ENCODE measurements around the gene PTPRT.

The PTPRT gene

GRCh38 chr20:42604998-42605956 is 584.4 kb downstream of the PTPRT start:
- no peak for DNase-seq

- no peak for DNase-seq
Measured at GRCh38 chr20:42603655-42604054, 586.1 kb downstream of the PTPRT start.

- DNase-seq: no peak
Measured at GRCh38 chr20:42598581-42598980, 591.1 kb downstream of the PTPRT start.

GRCh38 chr20:42595625-42596024 is 594.1 kb downstream of the PTPRT start:
- no peak for DNase-seq

- no peak for DNase-seq
Measured at GRCh38 chr20:42594659-42595058, 595.0 kb downstream of the PTPRT start.

GRCh38 chr20:42594011-42594410 is 595.7 kb downstream of the PTPRT start:
- DNase-seq: no peak

- no peak for DNase-seq
Measured at GRCh38 chr20:42589976-42590639, 599.6 kb downstream of the PTPRT start.

GRCh38 chr20:42588847-42589246 is 600.9 kb downstream of the PTPRT start:
- DNase-seq: no peak

- DNase-seq: no peak
Measured at GRCh38 chr20:42587427-42587826, 602.3 kb downstream of the PTPRT start.

- DNase-seq: no peak
Measured at GRCh38 chr20:42581311-42581710, 608.4 kb downstream of the PTPRT start.

- DNase-seq: no peak
Measured at GRCh38 chr20:42576167-42576566, 613.5 kb downstream of the PTPRT start.

GRCh38 chr20:42572320-42573016 is 617.2 kb downstream of the PTPRT start:
- DNase-seq: no peak

GRCh38 chr20:42567409-42567808 is 622.3 kb downstream of the PTPRT start:
- no peak for DNase-seq

- no peak for DNase-seq
Measured at GRCh38 chr20:42565235-42565995, 624.3 kb downstream of the PTPRT start.

GRCh38 chr20:42559665-42560064 is 630.0 kb downstream of the PTPRT start:
- DNase-seq: no peak

- DNase-seq: no peak
Measured at GRCh38 chr20:42556575-42556974, 633.1 kb downstream of the PTPRT start.

- DNase-seq: no peak
Measured at GRCh38 chr20:42553374-42553773, 636.3 kb downstream of the PTPRT start.

- DNase-seq: no peak
Measured at GRCh38 chr20:42549496-42549895, 640.2 kb downstream of the PTPRT start.

- no peak for DNase-seq
Measured at GRCh38 chr20:42544926-42545325, 644.8 kb downstream of the PTPRT start.

- no peak for DNase-seq
Measured at GRCh38 chr20:42532831-42533230, 656.9 kb downstream of the PTPRT start.

- DNase-seq: no peak
Measured at GRCh38 chr20:42531508-42531961, 658.2 kb downstream of the PTPRT start.

- no peak for DNase-seq
Measured at GRCh38 chr20:42530855-42531448, 658.8 kb downstream of the PTPRT start.

All from stimulated activated CD4-positive, alpha-beta T cell treated with anti-CD3 and anti-CD28 coated beads, Interleukin-2, amount 100 ng/mL, for 48 hours (primary cell).